Liver (tissue), 9 donors: ENCODE data around the gene MBLAC1. TPM values are rescaled to one million over a fixed set of nuclear protein-coding genes. Genes with fewer than 3 reads are reported as not detected.

Experiments
- DNase-seq: peaks from one replicate; pipeline ENCODE4 v3.0.0-alpha.2; 2017; ENCODE audit warnings: low spot score
- H3K27ac ChIP-seq, 2 donors: one replicate each; pipeline ENCODE4 v1.7.0; 2013; ENCODE audit warnings: inconsistent platforms in 2 of 2, low read length in 2 of 2, control low read depth in 1 of 2, low read depth in 1 of 2, mild to moderate bottlenecking in 1 of 2
- H3K27me3 ChIP-seq, 4 donors: one replicate each; pipeline versions ENCODE4 v1.6.1 to v1.7.0; 2013; ENCODE audit warnings: low read length in 3 of 4, inconsistent platforms in 1 of 4, mild to moderate bottlenecking in 1 of 4, moderate library complexity in 1 of 4; ENCODE audit not compliant: control insufficient read depth in 4 of 4, insufficient read depth in 4 of 4
- H3K36me3 ChIP-seq, 4 donors: one replicate each; pipeline versions ENCODE4 v1.6.1 to v1.7.0; 2013; ENCODE audit warnings: low read length in 3 of 4, mild to moderate bottlenecking in 3 of 4, low read depth in 1 of 4, moderate library complexity in 1 of 4; ENCODE audit not compliant: control insufficient read depth in 4 of 4, insufficient read depth in 3 of 4
- H3K4me1 ChIP-seq, 4 donors: one replicate each; pipeline versions ENCODE4 v1.6.1 to v1.7.0; 2013; ENCODE audit warnings: low read length in 3 of 4, mild to moderate bottlenecking in 3 of 4, moderate library complexity in 1 of 4; ENCODE audit not compliant: control insufficient read depth in 4 of 4, insufficient read depth in 4 of 4
- H3K4me3 ChIP-seq, 3 donors: one replicate each; pipeline versions ENCODE4 v1.6.1 to v1.7.0; 2013; ENCODE audit warnings: low read length in 3 of 3, control low read depth in 1 of 3, low read depth in 1 of 3, mild to moderate bottlenecking in 1 of 3
- H3K9ac ChIP-seq, 2 donors: one replicate each; pipeline ENCODE4 v1.7.0; 2013; ENCODE audit warnings: low read length in 2 of 2, mild to moderate bottlenecking in 2 of 2, moderate library complexity in 2 of 2, control low read depth in 1 of 2, low read depth in 1 of 2
- H3K9me3 ChIP-seq, 4 donors: one replicate each; pipeline versions ENCODE4 v1.6.1 to v1.7.0; 2013; ENCODE audit warnings: low read length in 3 of 4; ENCODE audit not compliant: control insufficient read depth in 4 of 4
- ATF3 ChIP-seq: IDR thresholded peaks from 2 replicates; pipeline ENCODE4 v1.6.1; 2016; ENCODE audit warnings: antibody characterized with exemption
- CTCF ChIP-seq: fragments of 150-350 bp; IDR thresholded peaks from 2 replicates; pipeline ENCODE4 v1.5.1; 2017; ENCODE audit warnings: improper control_type of control experiment, low read depth, low read length; ENCODE audit not compliant: missing input control
- EGR1 ChIP-seq, 2 donors: IDR thresholded peaks; 2 replicates each; pipeline ENCODE4 v1.6.1; 2016 to 2018; ENCODE audit warnings: antibody characterized with exemption in 2 of 2, low read depth in 2 of 2
- FOXA1 ChIP-seq: IDR thresholded peaks from 2 replicates; pipeline ENCODE4 v1.6.1; 2016; ENCODE audit warnings: antibody characterized with exemption
- FOXA2 ChIP-seq: IDR thresholded peaks from 2 replicates; pipeline ENCODE4 v1.6.1; 2016; ENCODE audit warnings: antibody characterized with exemption
- GABPA ChIP-seq, 2 donors: IDR thresholded peaks in 1 of 2; conservative IDR thresholded peaks in 1 of 2; 2 replicates each; pipeline ENCODE4 v1.6.1; 2016; ENCODE audit warnings: antibody characterized with exemption in 2 of 2, mild to moderate bottlenecking in 1 of 2, moderate library complexity in 1 of 2
- HNF4A ChIP-seq, 2 donors: conservative IDR thresholded peaks; 2 replicates each; pipeline ENCODE4 v1.6.1; 2016; ENCODE audit warnings: antibody characterized with exemption in 2 of 2, mild to moderate bottlenecking in 2 of 2
- HNF4G ChIP-seq: IDR thresholded peaks from 2 replicates; pipeline ENCODE4 v1.6.1; 2016; ENCODE audit warnings: antibody characterized with exemption
- JUND ChIP-seq, 2 donors: IDR thresholded peaks; 2 replicates each; pipeline ENCODE4 v1.6.1; 2016; ENCODE audit warnings: antibody characterized with exemption in 2 of 2
- MAX ChIP-seq: IDR thresholded peaks from 2 replicates; pipeline ENCODE4 v1.6.1; 2016; ENCODE audit warnings: antibody characterized with exemption
- NR2F2 ChIP-seq: IDR thresholded peaks from 2 replicates; pipeline ENCODE4 v1.6.1; 2016; ENCODE audit warnings: antibody characterized with exemption
- RAD21 ChIP-seq, 2 donors: IDR thresholded peaks; 2 replicates each; pipeline ENCODE4 v1.6.1; 2016; ENCODE audit warnings: antibody characterized with exemption in 2 of 2, mild to moderate bottlenecking in 2 of 2
- RXRA ChIP-seq, 2 donors: IDR thresholded peaks; 2 replicates each; pipeline ENCODE4 v1.6.1; 2017 to 2018; ENCODE audit warnings: antibody characterized with exemption in 2 of 2, mild to moderate bottlenecking in 1 of 2
- SP1 ChIP-seq: IDR thresholded peaks from 2 replicates; pipeline ENCODE4 v1.6.1; 2018; ENCODE audit warnings: antibody characterized with exemption, mild to moderate bottlenecking
- TAF1 ChIP-seq: conservative IDR thresholded peaks from 2 replicates; pipeline ENCODE4 v1.6.1; 2016; ENCODE audit warnings: antibody characterized with exemption, mild to moderate bottlenecking
- YY1 ChIP-seq: IDR thresholded peaks from 2 replicates; pipeline ENCODE4 v1.6.1; 2016; ENCODE audit warnings: antibody characterized with exemption, mild to moderate bottlenecking
- WGBS: extraction: QIAGEN DNeasy Blood & Tissue Kit; methylation state at CpG from one replicate; pipeline ENCODE4 v1.1.7; 2013; 5-methylcytosine and 5-hydroxymethylcytosine counted together
- polyA plus RNA-seq, 2 donors: library from polyadenylated mRNA; stranded (reverse) in 1 of 2; unstranded in 1 of 2; fragments of 200-250 nt in 1 of 2; fragments of >200 nt in 1 of 2; fragmentation: Nextera tagmentation in 1 of 2; extraction: Ambion mirVana in 1 of 2; gene quantifications; one replicate each; pipeline versions ENCODE4 v1.2.1 to v1.2.3, GENCODE V29; 2013 to 2015
- total RNA-seq, 2 donors: library from RNA; depleted of rRNA; stranded (reverse); fragments of >200 nt; gene quantifications; one replicate each; pipeline ENCODE4 v1.2.3, GENCODE V29; 2014
- TF ChIP-seq, protein P1 (sequence below): IDR thresholded peaks from 2 replicates; pipeline ENCODE4 v1.6.1; 2016; ENCODE audit warnings: antibody characterized with exemption, mild to moderate bottlenecking
- TF ChIP-seq, protein P2 (sequence below): IDR thresholded peaks from 2 replicates; pipeline ENCODE4 v1.6.1; 2016; ENCODE audit warnings: antibody characterized with exemption
- donor health status: healthy.
- donor health status: healthy.
- donor health status: healthy.
- donor health status: healthy.
- donor health status: healthy.

Gene MBLAC1
- total and polyA plus RNA-seq, 4 donors = 1.0 to 1.4 (median 1.3) TPM

GRCh38 chr7:100174582-100174981 is 47.8 kb downstream of the MBLAC1 start:
- H3K9ac ChIP-seq = no peak overlapping the region
- no peaks in the 10 kb centered on the region for H3K36me3 ChIP-seq
- DNase-seq = no peak
- no peak overlapping the region for H3K4me3 ChIP-seq
- H3K27ac ChIP-seq = no peak overlapping the region
- H3K4me1 ChIP-seq = peaks cover 0 to 12% (median 7%) of the 10 kb centered on the region in 4 donors
- TF ChIP-seq EGR1 (IDR thresholded peaks at IDR 0.05; ENCODE audit: low read depth in 2 of 2) (no peak), JUND (IDR thresholded peaks at IDR 0.05) (no peak), SP1 (no peak), GABPA (IDR thresholded peaks at IDR 0.05 in 1 of 2, conservative IDR thresholded peaks at IDR 0.05 in 1 of 2) (no peak), ATF3 (no peak), YY1 (no peak), MAX (no peak), HNF4A (conservative IDR thresholded peaks at IDR 0.05) (no peak), NR2F2 (no peak), FOXA2 (no peak), RAD21 (IDR thresholded peaks at IDR 0.05) (no peak), TAF1 (no peak), CTCF (no peak), RXRA (IDR thresholded peaks at IDR 0.05) (no peak), HNF4G (no peak), FOXA1 (no peak)
- TF ChIP-seq, protein P1, sequence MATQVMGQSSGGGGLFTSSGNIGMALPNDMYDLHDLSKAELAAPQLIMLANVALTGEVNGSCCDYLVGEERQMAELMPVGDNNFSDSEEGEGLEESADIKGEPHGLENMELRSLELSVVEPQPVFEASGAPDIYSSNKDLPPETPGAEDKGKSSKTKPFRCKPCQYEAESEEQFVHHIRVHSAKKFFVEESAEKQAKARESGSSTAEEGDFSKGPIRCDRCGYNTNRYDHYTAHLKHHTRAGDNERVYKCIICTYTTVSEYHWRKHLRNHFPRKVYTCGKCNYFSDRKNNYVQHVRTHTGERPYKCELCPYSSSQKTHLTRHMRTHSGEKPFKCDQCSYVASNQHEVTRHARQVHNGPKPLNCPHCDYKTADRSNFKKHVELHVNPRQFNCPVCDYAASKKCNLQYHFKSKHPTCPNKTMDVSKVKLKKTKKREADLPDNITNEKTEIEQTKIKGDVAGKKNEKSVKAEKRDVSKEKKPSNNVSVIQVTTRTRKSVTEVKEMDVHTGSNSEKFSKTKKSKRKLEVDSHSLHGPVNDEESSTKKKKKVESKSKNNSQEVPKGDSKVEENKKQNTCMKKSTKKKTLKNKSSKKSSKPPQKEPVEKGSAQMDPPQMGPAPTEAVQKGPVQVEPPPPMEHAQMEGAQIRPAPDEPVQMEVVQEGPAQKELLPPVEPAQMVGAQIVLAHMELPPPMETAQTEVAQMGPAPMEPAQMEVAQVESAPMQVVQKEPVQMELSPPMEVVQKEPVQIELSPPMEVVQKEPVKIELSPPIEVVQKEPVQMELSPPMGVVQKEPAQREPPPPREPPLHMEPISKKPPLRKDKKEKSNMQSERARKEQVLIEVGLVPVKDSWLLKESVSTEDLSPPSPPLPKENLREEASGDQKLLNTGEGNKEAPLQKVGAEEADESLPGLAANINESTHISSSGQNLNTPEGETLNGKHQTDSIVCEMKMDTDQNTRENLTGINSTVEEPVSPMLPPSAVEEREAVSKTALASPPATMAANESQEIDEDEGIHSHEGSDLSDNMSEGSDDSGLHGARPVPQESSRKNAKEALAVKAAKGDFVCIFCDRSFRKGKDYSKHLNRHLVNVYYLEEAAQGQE = no peak
- TF ChIP-seq, protein P2, sequence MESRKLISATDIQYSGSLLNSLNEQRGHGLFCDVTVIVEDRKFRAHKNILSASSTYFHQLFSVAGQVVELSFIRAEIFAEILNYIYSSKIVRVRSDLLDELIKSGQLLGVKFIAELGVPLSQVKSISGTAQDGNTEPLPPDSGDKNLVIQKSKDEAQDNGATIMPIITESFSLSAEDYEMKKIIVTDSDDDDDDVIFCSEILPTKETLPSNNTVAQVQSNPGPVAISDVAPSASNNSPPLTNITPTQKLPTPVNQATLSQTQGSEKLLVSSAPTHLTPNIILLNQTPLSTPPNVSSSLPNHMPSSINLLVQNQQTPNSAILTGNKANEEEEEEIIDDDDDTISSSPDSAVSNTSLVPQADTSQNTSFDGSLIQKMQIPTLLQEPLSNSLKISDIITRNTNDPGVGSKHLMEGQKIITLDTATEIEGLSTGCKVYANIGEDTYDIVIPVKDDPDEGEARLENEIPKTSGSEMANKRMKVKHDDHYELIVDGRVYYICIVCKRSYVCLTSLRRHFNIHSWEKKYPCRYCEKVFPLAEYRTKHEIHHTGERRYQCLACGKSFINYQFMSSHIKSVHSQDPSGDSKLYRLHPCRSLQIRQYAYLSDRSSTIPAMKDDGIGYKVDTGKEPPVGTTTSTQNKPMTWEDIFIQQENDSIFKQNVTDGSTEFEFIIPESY = no peak
- 93% methylated on average over 5 of the region's 5 CpGs for WGBS
- H3K27me3 ChIP-seq = peaks cover 0 to 3% (median 2%) of the 10 kb centered on the region in 4 donors
- no peaks in the 10 kb centered on the region for H3K9me3 ChIP-seq
